SIG-M5 treated with dmso at 0.1 percent for 504 hours (cell line): ENCODE results near the gene CYB561A3.

ENCODE experiments used
- DNase-seq: peaks from one replicate; lab custom pipeline; 2025; ENCODE audit not compliant: unreplicated experiment; lab: John Stamatoyannopoulos, UW

CYB561A3 gene

DNA sequence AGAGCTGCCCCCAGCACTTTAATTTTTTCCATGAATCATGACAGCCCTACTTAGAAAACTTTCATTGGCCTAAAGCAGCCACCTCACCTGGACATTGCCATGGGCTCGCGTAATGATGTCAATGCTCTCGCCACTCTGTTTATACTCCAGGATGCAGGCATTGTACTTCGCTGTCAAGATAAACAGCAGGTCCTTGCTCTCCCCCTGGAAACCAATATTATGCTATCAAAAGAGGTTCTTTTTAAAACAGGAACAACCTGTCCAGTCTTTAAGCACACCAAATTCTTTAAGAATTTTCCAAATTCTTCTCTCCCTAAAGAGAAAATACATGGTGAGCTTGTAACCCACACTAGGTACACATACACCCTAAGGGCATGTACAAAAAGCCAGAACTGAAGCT, 31.8 kb downstream of the CYB561A3 start:
- DNase-seq, result no peak

- DNase-seq, result no peak
Observed at GRCh38 chr11:61328351-61328750, 33.3 kb downstream of the CYB561A3 start.

- DNase-seq, result no peak
Observed at GRCh38 chr11:61327669-61328071, 34.0 kb downstream of the CYB561A3 start.

- DNase-seq, result no peak
Observed at GRCh38 chr11:61325649-61326414, 35.9 kb downstream of the CYB561A3 start.

DNA sequence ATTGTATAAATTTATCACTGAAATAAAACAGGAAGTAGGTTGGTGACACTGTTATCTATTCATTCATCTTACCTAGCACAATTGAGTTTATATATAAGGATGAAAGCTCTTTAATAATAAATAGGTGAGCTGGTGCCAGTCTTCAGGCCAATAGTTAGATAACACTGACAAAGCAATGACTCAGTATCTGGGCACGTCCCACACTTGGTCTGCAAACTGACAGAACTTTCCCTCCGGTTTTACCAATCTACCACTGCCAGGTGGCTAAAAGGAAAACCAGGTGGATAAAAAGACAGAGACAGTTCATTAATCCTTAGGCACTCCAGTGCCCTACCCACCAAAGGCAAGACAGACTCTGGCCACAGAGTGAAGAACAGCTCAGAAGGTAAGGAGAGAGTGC, 46.4 kb downstream of the CYB561A3 start:
- DNase-seq, result no peak

DNA sequence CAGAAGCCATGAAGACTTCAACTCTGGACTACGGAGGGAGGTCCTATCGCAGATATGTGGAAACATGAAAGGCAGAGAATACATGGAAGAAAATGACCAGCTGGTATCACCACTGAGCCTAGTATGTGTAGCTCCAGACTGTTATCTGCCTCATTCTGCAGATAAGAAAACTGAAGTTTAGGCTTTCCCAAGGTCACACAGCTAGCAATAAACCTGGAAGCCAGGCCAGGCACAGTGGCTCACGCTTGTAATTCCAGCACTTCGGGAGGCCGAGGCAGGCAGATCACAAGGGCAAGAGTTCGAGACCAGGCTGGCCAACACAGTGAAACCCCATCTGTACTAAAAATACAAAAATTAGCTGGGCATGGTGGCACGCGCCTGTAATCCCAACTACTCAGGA, 50.9 kb downstream of the CYB561A3 start:
- DNase-seq, result no peak

DNA sequence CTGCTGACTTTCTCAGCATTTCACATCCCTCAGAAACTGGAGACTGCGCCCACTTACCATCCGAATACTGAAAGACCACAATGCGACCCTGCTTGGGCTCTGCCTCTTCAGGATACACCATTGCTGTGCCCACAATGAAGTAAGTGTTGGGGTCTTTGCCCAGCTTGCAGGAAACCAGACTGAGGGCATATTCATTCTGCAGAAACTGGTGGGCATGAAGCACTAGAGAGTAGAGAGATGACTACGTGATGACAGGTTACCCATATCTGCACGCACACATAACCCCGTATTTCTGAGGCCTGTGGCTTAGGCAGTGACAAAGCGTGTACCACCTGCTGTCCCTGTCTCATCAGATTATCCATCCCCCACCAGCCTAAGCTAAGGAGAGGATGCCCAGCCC, 51.9 kb downstream of the CYB561A3 start:
- no peak for DNase-seq

GRCh38 chr11:61309141-61309540, 52.5 kb downstream of the CYB561A3 start:
- DNase-seq, result no peak

GRCh38 chr11:61307354-61307753, 54.3 kb downstream of the CYB561A3 start:
- no peak for DNase-seq

DNA sequence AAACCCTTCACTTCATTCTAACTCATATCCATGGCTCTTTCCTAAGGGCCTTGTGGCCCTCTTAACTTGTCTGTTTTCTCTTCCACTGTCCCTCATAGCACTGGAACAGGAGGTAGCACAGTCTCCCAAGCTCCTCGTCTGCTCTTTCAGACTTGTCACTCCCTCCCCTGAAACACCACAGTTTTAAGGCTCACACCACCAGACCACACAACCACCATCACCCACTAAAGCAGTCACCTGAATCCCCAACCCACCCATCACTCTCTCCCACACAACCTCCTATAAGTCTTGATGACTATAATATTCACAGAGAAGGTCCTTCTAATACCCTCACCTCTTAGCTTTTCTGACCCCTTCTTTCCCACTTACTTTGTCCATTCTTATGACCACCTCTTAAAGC, 55.5 kb downstream of the CYB561A3 start:
- DNase-seq, result no peak

DNA sequence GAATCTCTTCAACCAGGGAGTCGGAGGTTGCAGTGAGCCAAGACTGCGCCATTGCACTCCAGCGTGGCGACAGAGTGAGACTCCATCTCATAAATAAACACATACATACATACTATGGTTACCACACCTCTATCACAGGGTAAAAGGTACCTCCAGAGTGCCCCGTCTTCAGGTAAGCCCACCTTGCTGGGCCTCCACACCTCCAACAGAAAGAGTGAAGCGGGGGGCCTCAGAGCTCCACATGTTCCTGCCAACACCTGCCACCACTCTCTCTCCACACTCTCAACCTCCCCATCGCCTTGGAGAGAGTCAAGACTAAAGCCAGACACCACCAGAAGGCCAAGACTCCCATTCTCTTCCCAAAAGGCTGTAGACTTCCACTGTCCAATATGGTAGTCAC, 56.3 kb downstream of the CYB561A3 start:
- no peak for DNase-seq

DNA sequence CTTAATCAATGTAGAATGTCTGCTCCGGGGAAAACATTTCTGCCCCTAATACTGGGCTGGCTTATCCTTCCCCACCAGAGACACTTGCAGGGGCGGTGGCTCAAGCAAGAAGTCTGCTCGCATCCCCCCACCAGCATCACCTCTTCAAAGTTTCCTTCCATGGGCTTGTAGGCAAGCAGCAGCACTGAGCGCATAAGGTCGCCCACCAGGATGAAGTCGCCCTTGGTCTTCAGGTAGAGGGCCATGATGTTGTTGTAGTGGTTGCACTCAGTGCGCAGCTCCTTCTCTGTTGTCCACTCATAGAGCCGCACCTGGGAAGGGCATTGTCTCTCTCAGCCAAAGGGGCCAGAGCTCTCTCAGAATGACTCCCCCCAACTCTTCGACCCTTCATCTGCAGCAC, 58.0 kb downstream of the CYB561A3 start:
- DNase-seq, result no peak

GRCh38 chr11:61302550-61302949, 59.1 kb downstream of the CYB561A3 start:
- no peak for DNase-seq
